HG03432 (cell line): ENCODE data around the gene MYH10.
A peak's percentile ranks its signal among the peaks of the same experiment; 100 is the strongest.

ENCODE experiments used
- ATAC-seq: cut with Tn5 transposase; IDR thresholded peaks from one replicate; pipeline ENCODE4 v1.9.1; 2021; ENCODE audit warnings: mild to moderate bottlenecking, moderate library complexity; ENCODE audit not compliant: unreplicated experiment

MYH10 gene

DNA sequence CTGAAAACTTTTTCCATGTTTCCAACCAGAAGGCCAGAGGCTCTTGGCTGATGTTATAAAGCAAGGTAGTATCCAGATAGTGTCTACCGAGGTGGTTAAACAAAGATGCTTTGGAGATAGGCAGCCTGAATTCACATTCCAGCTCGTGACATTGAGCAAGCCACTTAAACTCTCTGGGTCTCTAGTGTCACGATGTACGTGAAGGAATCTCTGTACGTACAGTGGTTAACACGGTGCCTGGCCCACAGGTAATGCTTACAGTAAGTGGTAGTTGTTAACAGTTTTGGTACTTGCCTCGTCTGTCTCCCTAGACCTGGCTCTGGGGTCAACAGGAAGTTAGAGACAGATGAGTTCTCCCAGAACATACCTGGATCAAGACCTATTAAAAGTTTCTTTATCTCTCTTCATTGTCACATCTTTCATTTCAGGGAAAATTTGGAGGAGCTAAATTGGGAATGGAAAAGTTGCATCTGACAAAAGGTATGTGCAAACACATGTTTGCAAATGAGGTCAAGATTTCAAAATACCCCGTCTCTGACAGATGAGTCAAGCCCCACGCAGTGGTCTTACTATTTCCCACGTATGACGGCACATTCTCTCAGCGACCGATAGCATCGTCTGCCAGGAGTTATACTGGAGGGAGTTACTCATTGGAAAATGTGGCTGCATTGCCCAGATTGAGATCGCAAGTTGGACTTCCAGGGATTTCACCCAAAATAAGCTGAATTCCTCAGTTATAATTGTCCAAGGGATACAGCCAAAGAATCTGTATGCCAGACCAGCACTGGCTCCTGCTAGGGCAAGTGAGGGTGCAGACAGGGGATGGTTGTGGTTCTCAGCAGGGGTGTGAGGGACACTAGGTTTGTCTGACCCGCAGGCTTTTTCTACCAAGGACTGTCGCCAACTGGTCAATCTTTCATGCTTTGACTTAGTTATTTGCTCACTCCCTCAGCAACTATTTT, 18.9 kb upstream of the MYH10 start:
- no peak for ATAC-seq

DNA sequence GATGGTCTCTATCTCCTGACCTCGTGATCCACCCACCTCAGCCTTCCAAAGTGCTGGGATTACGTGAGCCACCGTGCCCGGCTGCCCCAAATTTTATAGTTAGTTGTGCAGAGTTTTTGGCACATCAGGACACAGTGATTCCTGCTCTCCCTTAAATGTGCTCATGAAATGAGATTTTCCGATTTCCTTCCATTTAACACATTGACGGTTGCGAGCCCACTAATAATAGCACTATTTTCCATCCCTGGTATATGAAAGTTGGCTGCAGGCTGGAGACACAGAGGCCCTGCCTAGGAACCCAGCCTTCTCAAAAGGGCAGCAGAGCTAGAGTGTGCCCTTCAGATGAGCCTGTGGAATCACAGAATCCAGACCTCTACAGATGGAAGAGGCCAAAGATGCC, 17.4 kb upstream of the MYH10 start:
- no peak for ATAC-seq

DNA sequence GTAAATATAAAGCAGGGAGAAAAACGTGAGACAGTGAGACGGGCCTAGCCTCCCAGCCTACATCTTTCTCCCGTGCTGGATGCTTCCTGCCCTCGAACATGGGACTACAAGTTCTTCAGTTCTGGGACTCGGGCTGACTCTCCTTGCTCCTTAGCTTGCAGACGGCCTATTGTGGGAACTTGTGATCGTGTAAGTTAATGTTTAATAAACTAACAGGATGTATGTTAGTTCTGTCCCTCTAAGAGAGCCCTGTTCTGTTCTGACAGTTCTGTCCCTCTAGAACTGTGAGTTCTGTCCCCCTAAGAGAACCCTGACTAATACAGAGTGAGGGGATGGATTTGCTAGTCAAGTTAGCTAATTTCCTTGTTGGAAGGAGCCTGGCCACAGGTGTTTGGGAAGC, 16.7 kb upstream of the MYH10 start:
- ATAC-seq: no peak

DNA sequence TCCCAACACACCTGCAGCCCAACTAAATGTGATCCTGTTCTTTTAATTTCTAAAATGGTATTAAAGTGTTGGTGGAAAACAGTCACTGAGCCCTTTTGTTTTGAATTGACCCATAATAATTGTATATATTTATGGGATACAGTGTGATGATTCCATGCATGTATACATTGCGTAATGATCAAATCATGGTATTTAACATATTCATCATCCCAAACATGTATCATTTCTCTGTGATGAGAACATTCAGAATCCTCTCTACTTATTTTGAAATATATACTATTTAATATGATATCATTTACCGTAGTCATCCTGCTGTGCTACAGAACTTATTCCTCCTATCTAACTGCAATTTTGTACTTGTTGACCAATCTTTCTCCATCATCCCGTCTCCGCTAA, 14.0 kb upstream of the MYH10 start:
- ATAC-seq: no peak

DNA sequence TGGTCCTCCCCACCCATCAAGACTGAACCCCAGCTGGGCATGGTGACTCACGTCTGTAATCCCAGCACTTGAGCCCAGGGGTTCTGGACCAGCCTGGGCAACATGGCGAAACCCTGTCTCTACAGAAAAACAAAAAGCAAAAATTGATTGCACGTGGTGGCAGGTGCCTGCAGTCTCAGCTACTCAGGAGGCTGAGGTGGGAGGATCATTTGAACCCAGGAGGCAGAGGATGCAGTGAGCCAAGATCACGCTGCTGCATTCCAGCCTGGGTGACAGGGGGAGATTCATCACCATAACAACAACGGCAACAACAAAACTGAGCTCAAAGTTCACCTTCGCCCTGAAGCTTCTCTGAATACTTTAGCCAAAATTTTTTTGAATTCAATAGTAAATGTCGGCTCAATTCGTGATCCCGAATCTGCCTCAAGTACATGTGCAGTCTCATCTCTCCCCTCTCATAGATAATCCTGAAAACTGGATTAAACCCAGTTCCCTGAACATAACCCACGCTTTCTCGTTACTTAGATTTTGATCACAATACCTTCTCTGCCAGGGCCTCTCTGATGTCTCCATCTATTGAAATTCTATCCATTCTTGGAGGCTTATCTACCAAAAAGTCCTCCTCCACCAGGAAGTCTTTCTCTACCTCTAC, 13.5 kb upstream of the MYH10 start:
- ATAC-seq: no peak

DNA sequence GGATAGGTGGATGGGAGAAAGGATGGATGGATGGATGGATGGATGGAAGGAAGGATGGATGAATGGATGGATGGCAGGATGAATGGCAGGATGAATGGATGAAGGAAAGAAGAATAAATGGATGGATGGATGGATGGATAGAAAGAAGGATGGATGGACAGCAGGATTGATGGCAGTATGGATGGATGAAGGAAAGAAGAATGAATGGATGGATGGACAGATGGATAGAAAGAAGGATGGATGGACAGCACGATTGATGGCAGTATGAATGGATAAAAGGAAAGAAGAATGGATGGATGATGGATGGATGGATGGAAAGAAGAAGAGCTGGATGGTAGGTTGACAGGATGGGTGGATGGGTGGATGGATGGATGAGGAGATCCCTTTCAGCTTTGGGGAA, 9.2 kb upstream of the MYH10 start:
- no peak for ATAC-seq

DNA sequence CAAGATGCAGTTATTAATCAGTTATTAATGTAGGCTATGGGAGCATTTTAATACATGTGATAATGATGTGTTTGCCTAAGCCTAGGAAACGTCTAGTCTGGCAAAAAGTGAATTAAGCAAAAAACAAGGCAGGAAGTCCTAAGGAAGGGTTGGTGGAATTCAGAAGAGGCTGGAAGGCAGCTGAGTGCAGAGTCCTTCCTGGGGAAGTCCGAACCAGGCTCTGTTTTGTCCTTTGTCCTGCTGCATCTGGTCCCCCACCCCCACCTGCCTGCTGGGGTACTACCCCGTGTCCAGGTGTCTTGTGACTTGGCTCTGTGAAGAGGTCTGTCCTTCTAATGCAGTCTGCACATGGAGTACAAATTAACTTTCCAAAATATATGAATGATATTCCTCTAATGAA, 1.5 kb upstream of the MYH10 start:
- no peak for ATAC-seq

DNA sequence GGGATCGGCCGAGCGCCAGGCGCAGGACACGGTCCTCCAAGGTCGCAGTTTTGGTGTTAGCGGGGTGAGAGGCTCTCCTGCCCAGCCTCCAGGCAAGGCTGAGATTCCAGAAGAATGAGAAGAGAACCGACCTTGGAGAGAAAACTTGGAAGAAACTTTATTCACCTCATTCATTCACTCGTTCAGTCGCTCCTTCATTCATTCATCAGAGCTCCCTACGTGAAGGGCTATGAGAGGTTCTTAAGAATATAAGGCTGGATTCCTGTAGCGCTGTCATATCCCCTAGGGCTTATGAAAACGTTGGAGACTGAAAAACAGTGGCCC, 991 bp upstream of the MYH10 start:
- ATAC-seq: no peak

DNA sequence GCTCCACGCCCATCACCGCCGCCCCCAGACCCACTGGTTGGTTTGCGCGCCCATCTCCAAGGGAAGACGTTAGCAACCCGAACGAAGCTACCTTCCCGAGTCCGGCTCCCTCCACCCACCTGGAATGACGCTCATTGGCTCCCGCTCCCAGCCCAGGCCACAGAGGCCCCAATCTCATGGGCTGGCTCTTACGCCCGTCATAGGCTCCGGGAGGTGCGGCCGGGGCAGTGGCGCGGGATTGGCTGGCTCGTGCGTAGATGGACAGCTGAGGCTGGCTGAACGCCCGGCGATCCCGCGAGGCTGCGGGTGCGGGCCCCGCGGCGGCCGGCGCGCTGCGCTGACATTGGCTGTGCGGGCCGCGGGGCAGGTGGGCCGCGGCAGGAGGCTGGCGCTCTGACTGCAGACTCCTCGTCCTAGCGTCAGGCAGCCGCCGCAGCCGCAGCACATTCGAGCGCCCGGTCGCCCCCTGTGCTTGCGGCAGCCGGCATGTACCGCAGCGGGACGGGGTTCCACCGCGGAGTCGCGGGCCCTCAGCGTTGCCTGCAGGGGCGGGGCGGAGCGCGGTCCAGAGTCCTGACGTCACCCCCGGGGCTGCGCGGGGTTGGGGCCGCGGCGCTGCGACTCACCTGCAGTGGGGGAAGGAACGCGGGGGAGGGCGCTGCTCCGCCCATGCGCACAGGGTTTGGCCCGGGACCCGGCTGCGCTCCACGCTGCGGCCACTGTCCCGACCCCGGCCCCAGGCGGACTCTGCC, 453 bp upstream of the MYH10 start:
- peak; percentile 96 for ATAC-seq

DNA sequence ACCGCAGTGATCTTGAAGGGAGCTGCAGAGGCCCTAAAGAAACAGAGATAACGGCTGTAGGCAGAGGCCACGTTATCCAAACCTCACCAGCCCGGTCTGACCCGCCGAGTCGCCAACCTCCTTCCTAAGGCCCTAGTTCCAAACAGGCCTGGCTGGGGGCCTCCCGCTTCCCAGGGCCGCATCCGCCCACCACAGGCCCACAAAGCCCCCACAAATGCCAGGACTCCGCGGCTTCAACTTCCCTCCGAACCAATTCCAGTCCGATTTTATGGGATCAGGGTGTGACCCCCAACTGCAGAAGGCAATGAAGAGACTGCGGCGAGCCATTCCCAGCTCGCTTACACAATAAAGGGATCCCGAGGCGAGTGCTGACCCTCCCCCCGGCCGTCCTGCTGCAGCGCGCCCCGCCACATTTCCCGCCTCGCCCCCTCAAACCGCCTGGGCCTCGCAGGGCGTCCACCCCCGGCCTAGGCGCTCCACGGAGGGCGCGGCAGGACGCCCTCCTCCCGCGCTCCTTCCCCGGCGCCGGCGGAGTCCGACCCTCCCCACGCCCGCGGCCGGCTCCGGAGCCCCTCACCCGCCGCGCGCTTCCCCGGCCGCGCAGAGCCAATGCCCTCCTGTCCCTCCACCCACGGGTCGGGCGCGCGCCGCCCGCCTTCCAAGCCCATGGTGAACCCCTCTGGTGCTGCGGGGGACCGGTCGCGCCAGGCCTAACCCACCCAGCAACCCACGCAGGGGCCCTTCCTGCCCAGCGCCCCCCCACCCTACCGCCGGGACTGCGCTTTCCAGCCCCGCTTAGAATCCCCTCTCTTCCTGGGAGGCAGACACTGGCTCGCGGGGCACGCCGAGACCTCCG, 926 bp downstream of the MYH10 start:
- no peak for ATAC-seq

DNA sequence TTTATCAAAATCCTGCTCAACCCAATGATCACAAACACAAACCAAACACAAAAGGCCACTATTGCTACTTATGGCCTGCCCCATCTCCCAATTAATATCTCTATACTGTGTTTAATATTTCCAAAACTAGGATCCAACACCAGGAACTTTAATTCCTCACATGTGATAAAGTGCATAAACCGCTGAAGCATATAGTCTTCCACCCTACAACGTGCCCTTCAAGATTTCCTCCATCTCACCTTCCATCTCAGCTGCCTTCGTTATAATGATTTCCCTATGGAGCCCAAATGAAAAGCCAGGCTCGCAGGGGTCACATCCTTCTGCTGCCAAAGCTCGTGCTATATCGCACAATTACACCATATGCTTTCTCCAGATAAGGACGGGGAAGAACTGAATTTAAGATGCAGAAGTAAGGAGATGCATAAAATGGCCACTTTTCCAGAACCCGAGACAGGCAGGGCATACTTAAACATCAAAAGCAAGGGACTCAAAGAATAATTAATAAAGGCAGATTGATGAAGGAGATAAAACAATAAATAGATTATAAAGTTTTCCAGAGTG, 1.8 kb downstream of the MYH10 start:
- no peak for ATAC-seq

DNA sequence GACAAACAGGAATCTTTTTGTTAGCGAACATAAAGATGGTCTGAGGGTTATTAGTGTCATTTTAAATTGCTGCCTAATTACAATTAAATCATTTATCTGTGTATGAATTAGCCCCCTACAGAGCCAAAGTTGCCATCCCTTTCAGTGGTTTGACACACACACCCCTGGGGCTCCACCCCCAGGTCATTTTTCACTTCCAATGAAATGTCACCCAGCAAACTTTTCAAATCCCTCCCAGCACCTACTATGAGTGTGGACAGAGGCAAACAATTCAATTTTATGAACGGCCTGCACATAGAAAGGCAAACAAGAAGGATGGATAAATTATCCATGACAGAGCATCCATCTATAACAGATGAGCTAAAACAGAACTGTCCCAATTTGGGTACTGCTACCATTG, 2.4 kb downstream of the MYH10 start:
- ATAC-seq: no peak

DNA sequence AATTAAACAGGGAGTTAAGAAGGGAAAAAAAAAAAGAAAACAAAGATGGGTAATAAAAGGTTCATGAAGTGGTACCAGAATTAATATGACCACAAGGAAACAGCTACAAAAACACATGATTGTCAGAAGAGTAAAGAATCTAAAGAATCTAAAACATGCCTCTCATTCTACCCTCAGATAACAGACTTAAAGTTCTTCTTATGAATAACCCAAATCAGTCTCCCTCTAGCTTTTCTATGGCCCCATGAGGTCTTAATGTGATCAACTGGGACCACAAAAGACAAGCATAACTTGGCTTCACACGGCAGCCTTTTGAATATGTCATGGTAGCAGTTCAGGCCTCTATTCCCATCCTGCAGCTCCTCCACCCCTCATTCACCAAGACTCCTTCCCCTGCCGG, 6.9 kb downstream of the MYH10 start:
- no peak for ATAC-seq

DNA sequence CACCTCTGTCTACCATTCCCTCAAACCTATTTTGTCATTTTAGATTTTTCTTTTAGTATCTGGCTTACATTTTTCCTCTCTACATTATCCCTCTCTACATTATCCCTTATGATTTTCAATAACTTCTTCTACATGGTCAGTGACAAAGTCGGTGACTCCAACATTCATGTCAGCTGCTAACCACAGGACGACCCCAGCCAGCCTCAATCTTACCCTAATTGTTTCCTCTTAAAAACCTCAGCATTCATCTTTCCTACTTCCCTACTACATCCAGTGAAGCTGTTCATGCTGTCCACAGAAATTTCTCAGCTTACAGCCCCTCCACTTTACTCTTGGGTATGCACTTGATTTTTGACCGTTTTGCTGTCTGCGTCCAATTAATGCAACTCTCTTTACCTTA, 8.3 kb downstream of the MYH10 start:
- no peak for ATAC-seq

DNA sequence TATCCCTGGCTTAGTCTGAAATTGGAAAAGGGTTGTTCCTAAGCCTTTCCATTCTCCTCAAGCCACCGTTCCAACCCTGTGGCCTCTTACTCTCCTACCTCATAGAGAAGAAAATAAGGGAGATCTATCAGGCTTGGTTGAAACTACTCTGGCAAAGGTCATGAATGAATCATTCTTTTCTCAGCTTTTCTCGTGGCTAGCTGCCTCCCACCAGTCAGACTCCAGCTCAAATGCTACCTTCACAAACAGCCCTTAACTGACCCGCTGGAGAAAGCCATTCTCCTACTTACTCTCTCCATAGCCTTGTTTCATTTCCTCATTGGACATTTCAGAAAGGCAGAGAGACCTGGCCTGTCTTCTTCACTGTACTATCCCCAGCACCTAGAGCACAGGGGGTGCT, 8.9 kb downstream of the MYH10 start:
- no peak for ATAC-seq

DNA sequence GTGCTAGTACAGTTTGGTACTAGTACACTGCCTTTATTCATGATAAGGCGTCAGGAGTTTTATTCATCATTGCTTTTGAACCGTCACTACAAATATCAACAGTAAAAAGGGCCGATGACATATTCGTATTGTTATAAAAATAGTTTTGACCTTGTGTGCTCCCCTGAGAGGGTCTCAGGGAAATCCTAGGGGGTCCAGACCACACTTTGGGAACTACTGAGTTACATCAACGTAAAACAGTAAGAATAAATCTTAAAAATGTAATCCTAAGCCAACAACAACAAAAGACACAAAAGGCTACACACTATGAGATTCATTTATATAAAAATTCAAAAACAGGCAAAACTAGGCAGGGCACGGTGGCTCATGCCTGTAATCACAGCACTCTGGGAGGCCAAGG, 11.2 kb downstream of the MYH10 start:
- ATAC-seq: no peak

DNA sequence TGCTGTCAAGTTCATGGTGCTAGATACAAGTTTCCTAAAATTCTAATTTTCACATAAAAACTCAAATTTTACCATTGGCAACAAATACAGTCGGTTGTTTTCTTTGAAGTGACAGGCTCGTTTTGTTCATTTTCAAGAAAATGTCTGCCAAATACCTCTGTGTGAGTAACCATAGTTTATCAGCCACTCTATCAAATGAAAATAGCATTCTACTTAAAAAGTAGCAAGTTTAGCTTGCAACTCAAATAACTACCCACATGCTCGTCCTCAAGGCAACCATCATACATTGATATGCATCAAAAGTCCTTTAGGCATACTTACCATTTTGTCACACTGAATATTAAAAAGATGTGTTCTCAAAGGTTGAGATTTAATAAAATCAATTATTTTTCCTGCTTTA, 11.7 kb downstream of the MYH10 start:
- ATAC-seq: no peak

DNA sequence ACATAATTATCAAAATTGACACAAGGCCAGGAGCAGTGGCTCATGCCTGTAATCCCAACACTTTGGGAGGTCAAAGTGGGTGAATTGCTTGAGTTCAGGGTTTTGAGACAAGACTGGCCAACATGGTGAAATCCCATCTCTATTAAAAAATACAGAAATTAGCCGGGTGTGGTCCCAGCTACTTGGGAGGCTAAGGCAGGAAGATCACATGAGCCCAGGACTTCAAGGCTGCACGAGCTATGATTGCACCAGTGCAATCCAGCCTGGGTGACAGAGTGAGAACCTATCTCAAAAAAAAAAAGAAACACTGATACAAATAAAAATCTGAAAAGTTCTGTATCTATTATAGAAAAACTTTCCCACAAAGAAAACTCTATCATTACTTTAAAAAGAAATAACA, 15.5 kb downstream of the MYH10 start:
- ATAC-seq: no peak

DNA sequence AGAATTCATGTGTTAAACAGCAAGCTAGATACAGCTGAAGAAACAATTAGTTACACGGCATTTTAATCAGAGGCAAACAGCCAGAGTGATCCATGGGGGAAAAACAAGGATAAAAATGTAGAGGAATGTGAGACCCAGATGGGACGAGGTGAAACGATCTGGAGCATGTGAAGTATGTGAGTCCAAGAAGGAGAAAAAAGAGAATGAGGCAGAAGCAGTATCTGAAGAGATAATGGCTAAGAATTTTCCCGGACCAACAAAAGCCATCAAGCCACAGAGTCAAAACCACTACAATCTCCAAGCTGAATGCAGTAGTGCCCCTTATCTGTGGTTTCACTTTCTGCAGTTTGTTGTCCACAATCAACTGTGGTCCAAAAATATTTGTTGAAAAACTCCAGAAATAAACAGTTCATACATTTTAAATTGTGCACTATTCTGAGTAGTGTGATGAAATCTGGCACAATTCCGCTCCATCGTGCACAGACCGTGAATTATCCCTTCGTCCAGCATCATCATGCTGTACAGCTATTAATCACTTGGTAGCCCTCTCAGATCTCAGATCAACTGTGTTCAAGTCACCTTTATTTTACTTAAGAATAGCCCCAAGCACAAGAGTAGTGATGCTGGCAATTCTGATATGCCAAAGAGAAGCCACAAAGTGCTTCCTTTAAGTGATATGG, 18.8 kb downstream of the MYH10 start:
- no peak for ATAC-seq

DNA sequence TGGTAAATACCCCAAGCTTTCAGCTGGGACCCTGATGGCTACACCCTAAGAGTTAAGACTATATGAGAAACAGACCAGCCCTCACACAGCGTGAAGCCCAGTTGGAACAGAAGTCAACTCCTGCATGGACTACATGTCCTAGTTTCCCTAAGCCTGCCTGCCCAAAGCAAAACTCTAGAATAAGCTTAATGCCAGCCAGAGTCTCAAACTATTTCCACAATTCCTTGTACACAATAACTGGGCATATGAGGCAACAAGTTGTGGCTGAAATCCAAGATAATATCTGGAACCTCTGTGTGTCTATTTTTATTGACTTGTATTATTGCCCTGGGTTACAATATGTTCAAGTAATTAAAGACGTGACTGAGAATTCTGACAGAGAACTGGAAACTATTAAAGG, 19.4 kb downstream of the MYH10 start:
- ATAC-seq: no peak
